ENCODE data around the gene SCUBE1. TPM values are rescaled to one million over a fixed set of nuclear protein-coding genes. Genes with fewer than 3 reads are reported as not detected.

The SCUBE1 gene
- total RNA-seq, 4 donors from 2014 or later: 0.68 to 6.4 (median 1.7) TPM

- intact Hi-C loops (cut with DNase I; ENCODE audit: low total_unique reads): no loop called here
- Histone ChIP-seq H3K9me3 (no peaks in the 10 kb centered on the region), H3K36me3 (no peaks in the 10 kb centered on the region), H3K27ac (no peak overlapping the region), H3K4me1 (no peaks in the 10 kb centered on the region), H3K4me3 (no peak overlapping the region), H3K27me3 (no peaks in the 10 kb centered on the region)
- TF ChIP-seq POLR2A (IDR thresholded peaks at IDR 0.05) (no peak), EP300 (IDR thresholded peaks at IDR 0.05; ENCODE audit: low read depth) (no peak), POLR2AphosphoS5 (IDR thresholded peaks at IDR 0.05) (no peak)
- TF ChIP-seq, protein P1, sequence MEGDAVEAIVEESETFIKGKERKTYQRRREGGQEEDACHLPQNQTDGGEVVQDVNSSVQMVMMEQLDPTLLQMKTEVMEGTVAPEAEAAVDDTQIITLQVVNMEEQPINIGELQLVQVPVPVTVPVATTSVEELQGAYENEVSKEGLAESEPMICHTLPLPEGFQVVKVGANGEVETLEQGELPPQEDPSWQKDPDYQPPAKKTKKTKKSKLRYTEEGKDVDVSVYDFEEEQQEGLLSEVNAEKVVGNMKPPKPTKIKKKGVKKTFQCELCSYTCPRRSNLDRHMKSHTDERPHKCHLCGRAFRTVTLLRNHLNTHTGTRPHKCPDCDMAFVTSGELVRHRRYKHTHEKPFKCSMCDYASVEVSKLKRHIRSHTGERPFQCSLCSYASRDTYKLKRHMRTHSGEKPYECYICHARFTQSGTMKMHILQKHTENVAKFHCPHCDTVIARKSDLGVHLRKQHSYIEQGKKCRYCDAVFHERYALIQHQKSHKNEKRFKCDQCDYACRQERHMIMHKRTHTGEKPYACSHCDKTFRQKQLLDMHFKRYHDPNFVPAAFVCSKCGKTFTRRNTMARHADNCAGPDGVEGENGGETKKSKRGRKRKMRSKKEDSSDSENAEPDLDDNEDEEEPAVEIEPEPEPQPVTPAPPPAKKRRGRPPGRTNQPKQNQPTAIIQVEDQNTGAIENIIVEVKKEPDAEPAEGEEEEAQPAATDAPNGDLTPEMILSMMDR (IDR thresholded peaks at IDR 0.05): no peak
- DNase-seq: no peak
- WGBS, 2 donors (ENCODE audit: low coverage in 1 of 2): 92% methylated on average over 13 of the region's 13 CpGs; no CpG with 5 or more reads in 1 of the 2 donors
- in situ Hi-C loops (cut with MboI; ENCODE audit: low pct_ligation_motif_present in 1 of 4, low pct_unique_long_range_greater_than_20kb in 1 of 4, low sequenced_read_pairs in 3 of 4): no loop called here
Measured at GRCh38 chr22:43325176-43325575, 18.0 kb downstream of the SCUBE1 start.

DNA sequence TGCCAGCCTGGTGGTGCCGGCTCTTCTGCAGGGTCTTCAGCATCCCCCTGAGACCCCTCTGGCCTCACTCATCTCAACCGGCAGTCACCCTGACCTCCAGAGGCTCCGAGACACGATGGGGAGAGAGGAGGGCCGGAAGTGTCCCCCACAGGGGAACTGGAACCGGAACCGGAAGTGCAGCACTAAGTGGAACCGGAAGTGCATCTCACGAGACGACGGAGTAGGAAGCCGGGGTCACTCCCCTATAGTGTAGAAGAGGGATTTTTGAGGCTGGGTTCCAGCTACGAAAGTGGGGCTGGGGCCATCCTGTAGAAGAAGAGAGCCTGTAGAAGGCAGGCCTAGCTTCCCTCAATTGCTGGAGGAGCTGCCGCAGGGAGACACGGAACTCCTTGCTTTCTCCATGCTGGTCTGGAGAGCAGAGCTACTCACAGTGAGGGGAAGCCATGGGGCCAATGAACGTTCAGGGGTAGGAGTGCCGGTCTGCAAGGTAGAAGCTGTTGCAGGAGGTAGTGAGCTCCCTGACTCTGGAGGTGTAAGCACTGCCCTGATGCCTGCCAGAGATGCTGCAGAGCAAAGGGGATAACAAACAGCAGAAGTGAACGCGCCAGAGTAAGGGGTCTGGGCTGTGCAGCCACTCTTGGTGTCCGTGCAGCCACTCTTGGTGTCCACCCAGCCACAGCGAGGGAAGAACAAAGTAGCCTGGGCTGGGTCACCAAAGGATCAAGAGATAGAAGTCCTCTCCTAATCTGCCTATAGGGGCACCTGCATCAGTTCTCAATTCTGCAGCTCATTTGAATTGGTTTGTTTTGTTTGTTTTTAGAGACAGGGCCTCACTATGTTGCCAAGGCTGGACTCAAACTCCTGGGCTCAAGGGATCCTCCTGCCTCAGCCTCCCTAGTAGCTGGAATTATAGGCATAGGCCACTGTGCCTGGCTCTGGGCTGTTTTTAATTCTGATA is 21.9 kb downstream of the SCUBE1 start:
- Histone ChIP-seq H3K4me3 (no peak overlapping the region), H3K27ac (no peak overlapping the region), H3K9me3 (no peaks in the 10 kb centered on the region), H3K27me3 (no peaks in the 10 kb centered on the region), H3K36me3 (no peaks in the 10 kb centered on the region), H3K4me1 (no peaks in the 10 kb centered on the region)
- DNase-seq: no peak
- 91% methylated on average over 21 of the region's 21 CpGs; no CpG with 5 or more reads in 1 of the 2 donors for WGBS, 2 donors (ENCODE audit: low coverage in 1 of 2)
- intact Hi-C loops (cut with DNase I; ENCODE audit: low total_unique reads): no loop called here
- no peak for TF ChIP-seq EP300 (IDR thresholded peaks at IDR 0.05; ENCODE audit: low read depth)
- TF ChIP-seq POLR2A (IDR thresholded peaks at IDR 0.05): no peak
- TF ChIP-seq, protein P1 (IDR thresholded peaks at IDR 0.05): no peak
- TF ChIP-seq POLR2AphosphoS5 (IDR thresholded peaks at IDR 0.05): no peak
- in situ Hi-C loops (cut with MboI; ENCODE audit: low pct_ligation_motif_present in 1 of 4, low pct_unique_long_range_greater_than_20kb in 1 of 4, low sequenced_read_pairs in 3 of 4): no loop called here

GRCh38 chr22:43319661-43320486 is 23.3 kb downstream of the SCUBE1 start:
- in situ Hi-C loops (cut with MboI; ENCODE audit: low pct_ligation_motif_present in 1 of 4, low pct_unique_long_range_greater_than_20kb in 1 of 4, low sequenced_read_pairs in 3 of 4): no loop called here

More at GRCh38 chr22:43319661-43320486, 23.3 kb downstream of the SCUBE1 start:
- intact Hi-C loops (cut with DNase I; ENCODE audit: low total_unique reads): no loop called here
- Histone ChIP-seq H3K9me3 (no peaks in the 10 kb centered on the region), H3K27me3 (no peaks in the 10 kb centered on the region), H3K27ac (no peak overlapping the region), H3K4me3 (no peak overlapping the region), H3K4me1 (no peaks in the 10 kb centered on the region), H3K36me3 (no peaks in the 10 kb centered on the region)
- no peak for DNase-seq
- no peak for TF ChIP-seq POLR2AphosphoS5 (IDR thresholded peaks at IDR 0.05)
- TF ChIP-seq POLR2A (IDR thresholded peaks at IDR 0.05): no peak
- TF ChIP-seq, protein P1 (IDR thresholded peaks at IDR 0.05): no peak
- 70 to 72% methylated on average over 4 to 10 of the region's 10 CpGs for WGBS, 2 donors (ENCODE audit: low coverage in 1 of 2)
